CD4-positive, alpha-beta T cell treated with Interleukin-4 for 4 hours (primary cell): ENCODE results near the gene C12orf50.
"Not testable (repeated sequence)": the region's sequence is repeated elsewhere in the genome, so short reads cannot be mapped to it uniquely, and the experiment has no call there.

Source experiments
- DNase-seq: peaks from one replicate; pipeline ENCODE4 v3.0.0-alpha.2; 2020

C12orf50 gene

GRCh38 chr12:88029093-88029665 is at the start of gene C12orf50:
Gene C12orf50, minus strand, starts transcription at chr12:88029401. Its CDS starts 2,439 bp downstream, at chr12:88026962.
- DNase-seq, result no peak

- no peak for DNase-seq
Measured at GRCh38 chr12:88067301-88067700, 38.1 kb upstream of the C12orf50 start.

- no peak for DNase-seq
Measured at GRCh38 chr12:88063375-88063774, 34.2 kb upstream of the C12orf50 start.

- no peak for DNase-seq
Measured at GRCh38 chr12:88062474-88062873, 33.3 kb upstream of the C12orf50 start.

- no peak for DNase-seq
Measured at GRCh38 chr12:88058719-88059077, 29.5 kb upstream of the C12orf50 start.

- DNase-seq, result no peak
Measured at GRCh38 chr12:88057994-88058718, 29.0 kb upstream of the C12orf50 start.

- DNase-seq, result no peak
Measured at GRCh38 chr12:88056571-88056970, 27.4 kb upstream of the C12orf50 start.

GRCh38 chr12:88052686-88053085 is 23.5 kb upstream of the C12orf50 start:
- DNase-seq, result no peak

GRCh38 chr12:88044035-88044434 is 14.8 kb upstream of the C12orf50 start:
- no peak for DNase-seq

- DNase-seq, result no peak
Measured at GRCh38 chr12:88037770-88038169, 8.6 kb upstream of the C12orf50 start.

GRCh38 chr12:88036353-88036965 is 7.3 kb upstream of the C12orf50 start:
- DNase-seq, result no peak

- peak; percentile 6 for DNase-seq
Measured at GRCh38 chr12:88035907-88036289, 6.7 kb upstream of the C12orf50 start.

GRCh38 chr12:88035271-88035906 is 6.2 kb upstream of the C12orf50 start:
- DNase-seq, result peak; percentile 82

GRCh38 chr12:88031161-88031560 is 2.0 kb upstream of the C12orf50 start:
- DNase-seq, result not testable (repeated sequence)

- DNase-seq, result no peak
Measured at GRCh38 chr12:88026196-88026595, 3.0 kb downstream of the C12orf50 start.

GRCh38 chr12:88017964-88018363 is 11.2 kb downstream of the C12orf50 start:
- DNase-seq, result no peak

GRCh38 chr12:88015825-88016224 is 13.4 kb downstream of the C12orf50 start:
- DNase-seq, result no peak

GRCh38 chr12:88011755-88012154 is 17.4 kb downstream of the C12orf50 start:
- DNase-seq, result no peak

GRCh38 chr12:88006351-88006750 is 22.9 kb downstream of the C12orf50 start:
- no peak for DNase-seq

GRCh38 chr12:88001327-88001726 is 27.9 kb downstream of the C12orf50 start:
- DNase-seq, result no peak

- DNase-seq, result peak; percentile 19
Measured at GRCh38 chr12:87995581-87996178, 33.5 kb downstream of the C12orf50 start.

- DNase-seq, result no peak
Measured at GRCh38 chr12:87991483-87991882, 37.7 kb downstream of the C12orf50 start.

GRCh38 chr12:87988534-87988933 is 40.7 kb downstream of the C12orf50 start:
- DNase-seq, result no peak
